ENCODE measurements around the gene PDZD8. TPM values are rescaled to one million over a fixed set of nuclear protein-coding genes. Genes with fewer than 3 reads are reported as not detected.
"Not testable (repeated sequence)": the region's sequence is repeated elsewhere in the genome, so short reads cannot be mapped to it uniquely, and the experiment has no call there.

Gene PDZD8
- total RNA-seq, 1 donor from 2014 or later = 18.7 TPM

GRCh38 chr10:117240621-117241529, 134.4 kb downstream of the PDZD8 start, which contains the start of gene SLC18A2:
Gene SLC18A2, plus strand, starts transcription at chr10:117241114. Its CDS starts 580 bp downstream, at chr10:117241694.
- ATAC-seq (no peak), DNase-seq (no peak)
- intact Hi-C loops (cut with micrococcal nuclease) = no loop called here

GRCh38 chr10:117239721-117240620, 135.3 kb downstream of the PDZD8 start:
- ATAC-seq (no peak), DNase-seq (no peak)
- intact Hi-C loops (cut with micrococcal nuclease) = no loop called here

GRCh38 chr10:117239051-117239450, 136.2 kb downstream of the PDZD8 start:
- intact Hi-C loops (cut with micrococcal nuclease) = no loop called here
- no peak for DNase-seq

GRCh38 chr10:117237401-117237991, 137.7 kb downstream of the PDZD8 start:
- no peak for ATAC-seq

More at GRCh38 chr10:117239051-117239450, 136.2 kb downstream of the PDZD8 start:
- ATAC-seq = no peak

DNA sequence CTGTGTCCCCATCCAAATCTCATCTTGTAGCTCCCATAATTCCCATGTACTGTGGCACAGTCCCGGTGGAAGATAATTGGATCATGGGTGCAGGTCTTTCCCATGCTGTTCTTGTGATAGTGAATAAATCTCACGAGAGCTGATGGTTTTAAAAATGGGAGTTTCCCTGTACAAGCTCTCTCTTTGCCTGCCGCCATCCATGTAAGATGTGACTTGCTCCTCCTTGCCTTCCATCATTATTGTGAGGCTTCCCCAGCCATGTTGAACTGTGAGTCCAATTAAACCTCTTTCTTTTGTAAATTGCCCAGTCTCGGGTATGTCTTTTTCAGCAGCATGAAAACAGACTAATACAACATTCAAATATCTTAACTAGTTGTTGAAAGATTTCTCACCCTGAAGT, 145.1 kb downstream of the PDZD8 start:
- intact Hi-C loops (cut with micrococcal nuclease); DNase-seq; ATAC-seq: not testable (repeated sequence)

More at GRCh38 chr10:117237401-117237991, 137.7 kb downstream of the PDZD8 start:
- intact Hi-C loops (cut with micrococcal nuclease) = no loop called here
- no peak for DNase-seq

GRCh38 chr10:117228210-117228609, 147.0 kb downstream of the PDZD8 start:
- intact Hi-C loops (cut with micrococcal nuclease) = no loop called here
- no peak for ATAC-seq
- DNase-seq = no peak

Other genes starting within 250 kb of the PDZD8 start
- gene VAX1, start 237.2 kb downstream of the PDZD8 start, total RNA-seq = not detected
- not detected for gene KCNK18, start 178.0 kb downstream of the PDZD8 start, total RNA-seq
- 0.17 TPM for gene SLC18A2, start 134.3 kb downstream of the PDZD8 start, total RNA-seq
- gene EMX2, start 167.3 kb upstream of the PDZD8 start, total RNA-seq = 0.42 TPM